SH-SY5Y (cell line): Measurements from ENCODE around the gene WDFY4.

ENCODE experiments used
- GATA2 ChIP-seq: IDR thresholded peaks from 2 replicates; pipeline ENCODE4 v1.6.1; 2011; ENCODE audit warnings: mild to moderate bottlenecking, low read depth, low read length
- GATA3 ChIP-seq: IDR thresholded peaks from 2 replicates; pipeline ENCODE4 v1.6.1; 2011; ENCODE audit warnings: low read depth, mild to moderate bottlenecking, low read length, moderate library complexity

The WDFY4 gene

DNA sequence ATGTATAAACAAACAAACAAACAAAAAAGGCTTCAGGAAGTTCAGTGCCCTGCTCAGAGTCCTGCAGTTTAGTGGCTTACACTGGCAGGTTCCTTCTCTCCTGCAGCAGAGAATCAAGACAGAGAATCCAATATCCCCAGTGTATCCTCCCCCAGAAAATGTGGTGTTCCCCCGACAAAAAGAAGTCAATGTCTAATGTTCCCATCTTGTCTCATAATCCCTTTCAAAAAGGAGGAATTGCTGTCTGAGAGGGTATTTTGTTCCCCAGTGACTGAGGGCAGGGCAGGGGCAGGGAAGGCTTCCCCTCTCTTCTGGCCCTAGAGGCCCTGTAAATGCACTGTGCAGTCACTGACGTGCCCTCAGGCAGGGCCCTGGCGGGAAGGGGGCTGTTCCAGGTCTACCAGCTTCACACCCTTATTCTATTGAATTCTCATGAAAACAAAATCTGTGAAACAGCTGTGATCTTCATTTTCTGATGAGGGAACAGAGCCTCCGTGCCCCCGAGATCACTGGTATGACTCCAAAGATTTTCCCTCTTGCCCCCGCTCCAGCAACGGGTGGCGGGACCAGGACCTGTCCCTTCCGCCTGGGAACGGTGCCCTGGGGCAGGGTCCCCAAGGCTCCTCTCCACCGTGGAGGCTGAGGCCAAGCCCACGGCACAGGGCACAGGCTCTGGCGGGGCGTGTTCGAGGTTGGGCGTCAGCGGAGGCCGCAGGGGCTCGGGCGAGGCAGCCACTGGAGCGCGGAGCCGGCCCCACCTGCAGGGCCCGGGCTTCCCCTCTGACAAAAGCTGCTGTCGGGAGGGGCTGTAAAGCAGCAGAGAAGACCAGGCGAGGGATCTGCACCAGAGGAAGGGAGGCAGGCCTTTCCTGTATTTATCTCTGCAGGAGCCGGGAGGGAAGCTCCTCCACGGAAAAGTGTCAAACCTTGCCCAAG is 13.4 kb upstream of the WDFY4 start:
- TF ChIP-seq GATA2, result no peak
- TF ChIP-seq GATA3, result no peak

DNA sequence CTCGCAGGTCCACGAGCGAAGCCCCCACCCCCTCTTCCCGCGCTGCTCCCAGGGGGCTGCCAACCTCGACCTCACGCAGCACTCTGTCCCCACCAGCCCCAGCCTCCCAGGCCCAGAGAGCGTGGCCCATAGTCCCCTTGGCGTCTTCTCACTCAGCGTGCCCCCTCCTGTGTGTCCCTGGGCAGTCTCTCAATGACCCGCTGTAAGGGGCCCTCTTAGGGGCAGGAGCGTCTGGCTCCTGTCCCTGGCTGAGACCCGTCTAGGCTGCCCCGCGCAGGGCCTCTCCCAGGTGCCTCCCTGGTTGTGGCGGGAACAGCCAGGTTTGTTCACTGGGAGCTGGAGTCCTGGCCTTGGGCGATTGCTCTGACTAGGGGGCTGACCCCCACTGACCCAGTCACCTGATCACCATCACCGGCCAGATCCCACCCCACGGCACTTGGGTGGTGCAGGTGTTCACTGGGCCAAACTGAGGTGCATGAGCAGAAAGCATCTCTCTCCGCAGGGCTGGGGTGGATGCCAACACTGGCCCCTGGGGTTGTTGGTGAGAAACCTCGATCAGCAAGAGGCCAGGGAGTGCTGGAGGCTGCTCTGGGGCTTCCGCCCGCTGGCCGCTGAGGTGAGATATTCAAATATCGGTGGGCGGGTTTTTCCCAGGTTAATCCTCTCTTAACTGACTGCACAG is 12.6 kb upstream of the WDFY4 start:
- TF ChIP-seq GATA3, result no peak
- TF ChIP-seq GATA2, result no peak

DNA sequence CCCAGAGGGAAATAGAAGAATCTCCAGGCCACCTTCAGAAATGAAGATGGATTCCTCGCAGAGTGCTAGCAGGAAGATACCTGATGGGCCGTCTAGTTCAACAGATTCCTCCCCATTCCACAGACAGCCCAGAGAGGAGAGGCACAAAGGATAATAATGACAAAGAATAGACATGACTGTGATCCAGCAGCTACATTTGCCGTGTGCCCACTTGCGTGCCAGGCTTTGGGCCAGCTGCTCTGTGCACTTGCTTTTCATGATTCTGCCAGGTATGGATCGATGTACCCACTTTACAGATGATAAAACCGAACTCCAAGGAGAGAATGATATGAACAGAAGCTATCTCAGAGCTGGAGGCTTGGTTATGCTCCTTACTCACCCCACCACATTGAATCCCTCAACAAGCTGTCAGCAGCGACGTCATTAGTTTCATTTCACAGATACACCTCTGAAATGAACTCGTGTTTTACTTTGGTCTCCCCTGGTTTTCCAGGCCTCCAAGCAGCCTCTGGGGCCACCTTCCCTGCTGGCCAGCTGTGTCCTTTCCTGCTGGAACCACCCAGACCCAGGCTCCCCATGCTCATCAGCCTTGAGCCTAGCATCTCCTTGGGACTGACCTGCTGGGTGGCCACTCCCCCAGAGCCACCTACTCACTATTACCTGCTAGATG is 11.9 kb upstream of the WDFY4 start:
- no peak for TF ChIP-seq GATA2

DNA sequence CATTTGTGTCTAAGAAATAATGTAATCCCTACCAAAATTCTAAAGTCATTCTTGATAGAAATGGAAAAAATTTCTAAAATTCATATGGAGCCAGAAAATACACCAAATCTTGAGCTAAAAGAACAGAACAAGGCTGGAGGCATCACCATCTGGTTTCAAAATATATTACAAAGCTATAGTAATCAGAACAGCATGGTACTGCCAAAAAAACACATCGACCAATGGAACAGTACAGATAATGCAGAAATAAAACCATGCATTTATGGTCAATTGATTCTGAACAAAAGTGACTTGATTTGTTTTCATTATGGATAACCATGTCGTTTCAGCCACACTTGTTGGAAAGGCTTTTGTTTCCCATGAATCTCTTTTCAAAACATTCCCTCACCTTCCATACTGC is 7.0 kb upstream of the WDFY4 start:
- TF ChIP-seq GATA3, result no peak
- TF ChIP-seq GATA2, result no peak

GRCh38 chr10:48678041-48678440 is 6.6 kb upstream of the WDFY4 start:
- TF ChIP-seq GATA2 (no peak), GATA3 (no peak)

- TF ChIP-seq GATA3 (no peak), GATA2 (no peak)
Measured at GRCh38 chr10:48681740-48682139, 2.9 kb upstream of the WDFY4 start.

DNA sequence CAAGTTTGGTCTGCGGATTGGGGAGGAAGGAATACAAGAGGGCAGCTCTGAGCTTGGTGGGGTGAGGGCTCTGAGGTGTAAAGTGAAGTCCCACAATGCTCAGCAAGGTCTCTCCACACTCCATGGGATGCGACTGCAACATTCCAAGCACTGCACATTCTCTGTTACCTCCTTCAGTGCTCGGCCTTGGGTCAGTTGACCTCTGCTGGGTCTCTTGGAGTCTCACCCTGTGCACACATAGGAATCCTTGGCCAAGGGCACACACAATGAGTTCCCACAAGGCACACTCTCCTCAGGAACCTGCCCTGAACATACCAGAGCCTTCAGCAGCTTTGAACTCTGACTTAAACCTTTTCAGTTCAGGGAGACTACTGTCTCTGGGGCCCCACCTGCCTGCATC is 2.4 kb upstream of the WDFY4 start:
- TF ChIP-seq GATA2 (no peak), GATA3 (no peak)

- TF ChIP-seq GATA3, result no peak
- no peak for TF ChIP-seq GATA2
Measured at GRCh38 chr10:48683424-48683823, 1.2 kb upstream of the WDFY4 start.

- TF ChIP-seq GATA2 (no peak), GATA3 (no peak)
Measured at GRCh38 chr10:48683868-48684267, 805 bp upstream of the WDFY4 start.

GRCh38 chr10:48684463-48684791 is 246 bp upstream of the WDFY4 start:
- TF ChIP-seq GATA2 (no peak), GATA3 (no peak)

DNA sequence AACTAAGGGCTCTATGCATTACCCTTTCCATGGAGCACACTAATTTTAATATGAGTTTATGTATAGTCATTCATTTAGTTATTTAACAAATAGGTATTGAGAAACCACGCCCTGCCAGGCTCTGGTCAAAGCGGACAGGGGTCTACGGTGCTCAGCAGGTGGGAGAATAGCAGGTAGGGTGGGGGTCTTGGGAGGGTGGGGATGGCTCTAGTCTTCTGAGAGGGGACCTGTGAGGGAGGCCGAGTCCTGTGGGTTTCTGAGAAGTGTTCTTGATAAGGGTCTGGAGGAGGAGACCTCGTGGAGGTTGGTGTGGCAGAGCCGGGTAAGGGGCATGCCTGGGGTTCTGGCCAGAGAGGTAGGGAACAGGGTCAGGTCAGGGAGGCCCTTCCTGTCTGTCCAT is 1.1 kb downstream of the WDFY4 start:
- TF ChIP-seq GATA3, result no peak
- no peak for TF ChIP-seq GATA2

DNA sequence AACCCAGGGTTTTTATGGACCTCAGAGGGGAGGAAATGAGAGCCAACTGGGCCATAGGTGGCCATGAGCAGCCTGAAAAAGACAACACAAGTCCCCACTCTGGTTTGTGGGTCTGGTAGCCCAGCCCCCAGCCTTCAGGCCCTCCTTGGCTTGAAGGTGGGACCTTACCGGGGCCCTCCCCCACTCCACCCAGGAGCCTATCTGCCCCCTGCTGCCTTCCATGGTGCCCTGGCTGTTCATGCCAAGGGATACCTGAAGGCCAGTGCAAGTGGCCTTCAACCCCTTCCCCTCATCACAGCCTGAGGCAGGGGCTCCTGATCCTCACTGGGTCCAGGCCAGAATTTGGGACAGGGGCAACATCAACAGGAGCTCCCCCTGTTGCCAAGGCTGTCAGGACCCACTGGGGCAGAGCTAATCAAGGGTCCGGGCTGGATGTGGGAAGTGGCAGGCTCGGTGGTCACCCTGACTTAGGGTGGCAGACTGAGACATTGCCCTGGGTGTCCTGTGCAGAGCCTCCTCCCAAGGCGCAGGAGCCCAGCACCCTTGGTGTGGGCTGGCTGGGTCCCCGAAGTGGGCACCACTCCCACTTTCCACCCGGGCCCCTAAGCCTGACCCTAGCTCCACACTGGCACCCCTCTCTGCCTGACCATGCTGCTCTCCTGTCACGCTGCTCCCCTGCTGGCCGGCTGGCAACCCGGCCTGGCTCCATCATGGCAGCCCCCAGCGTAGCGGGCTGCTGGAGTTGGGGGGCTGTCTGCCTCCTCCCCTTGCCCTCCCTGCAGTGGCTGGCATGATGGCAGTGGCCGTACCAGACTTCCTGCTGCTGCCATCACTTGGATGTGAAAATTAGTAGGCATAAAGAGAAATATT is 6.4 kb downstream of the WDFY4 start:
- no peak for TF ChIP-seq GATA2

DNA sequence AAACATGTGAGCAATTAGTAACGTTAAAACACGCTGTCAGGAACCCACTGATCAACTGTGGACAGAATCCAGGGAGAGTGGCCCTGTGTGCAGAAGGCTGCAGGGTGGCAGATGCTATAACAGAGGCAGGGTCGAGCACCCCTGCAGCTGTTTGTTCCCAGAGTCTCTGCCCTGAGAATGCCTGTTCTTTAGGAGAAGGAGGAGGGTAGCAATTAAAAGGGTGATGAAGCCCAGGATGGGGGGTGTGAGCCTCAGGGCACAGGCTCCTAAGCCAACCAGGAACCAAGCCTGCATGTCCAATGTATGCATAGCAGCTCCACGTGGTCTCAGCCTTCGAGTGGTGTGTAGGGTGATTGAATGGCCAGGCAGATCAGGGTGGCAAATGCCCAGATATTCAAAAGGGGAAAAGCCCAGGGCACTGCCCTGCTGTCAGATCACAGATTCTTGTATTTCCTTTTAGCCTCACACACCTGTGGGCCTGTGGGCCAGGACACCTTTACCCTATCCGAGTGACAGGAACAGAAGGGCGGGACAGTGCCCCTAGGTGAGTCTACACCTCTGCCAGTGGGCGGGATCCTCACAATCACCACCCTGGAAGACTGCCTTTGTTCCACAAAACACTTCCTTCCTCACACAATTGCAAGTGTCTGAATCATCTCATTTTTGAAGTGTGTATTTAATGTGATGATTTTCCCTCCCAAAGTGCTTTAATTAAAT is 7.3 kb downstream of the WDFY4 start:
- TF ChIP-seq GATA3 (no peak), GATA2 (no peak)
